HepG2 (cell line): ENCODE results near the gene KAZALD1. TPM values are rescaled to one million over a fixed set of nuclear protein-coding genes. Genes with fewer than 3 reads are reported as not detected.
A peak's percentile ranks its signal among the peaks of the same experiment; 100 is the strongest.

ENCODE experiments used
- ELF1 ChIP-seq: sonication (generic); formaldehyde crosslinking; IDR thresholded peaks from 2 replicates; pipeline ENCODE4 v1.4.0; 2020; ENCODE audit warnings: missing genetic modification reagents
- FIP1L1 ChIP-seq: fragments of 200-400 bp; formaldehyde crosslinking; IDR thresholded peaks from 2 replicates; pipeline ENCODE4 v1.6.1; 2018; ENCODE audit warnings: low read depth, mild to moderate bottlenecking, low read length, moderate library complexity, borderline replicate concordance; ENCODE audit not compliant: insufficient read depth
- GPN1 ChIP-seq: sonication (generic); formaldehyde crosslinking; IDR thresholded peaks from 2 replicates; pipeline ENCODE4 v1.5.1; 2020; ENCODE audit warnings: missing genetic modification reagents, borderline replicate concordance
- HNF4A ChIP-seq: sonication (generic); formaldehyde crosslinking; IDR thresholded peaks from 2 replicates; pipeline ENCODE4 v1.4.0; 2020; ENCODE audit warnings: missing genetic modification reagents
- IRX3 ChIP-seq: sonication (generic); formaldehyde crosslinking; IDR thresholded peaks from 2 replicates; pipeline ENCODE4 v1.8.1; 2023; ENCODE audit warnings: mild to moderate bottlenecking, low read depth, missing genetic modification reagents, borderline replicate concordance
- KDM6A ChIP-seq: IDR thresholded peaks from 2 replicates; pipeline ENCODE4 v1.6.1; 2016; ENCODE audit warnings: low read depth
- MAZ ChIP-seq, 2 experiments: sonication (generic) in 1 of 2; formaldehyde crosslinking in 1 of 2; IDR thresholded peaks; 2 replicates each; pipeline versions ENCODE4 v1.5.0 to v1.6.1; 2012 to 2020; ENCODE audit warnings: low read depth in 2 of 2, mild to moderate bottlenecking in 2 of 2, borderline replicate concordance in 1 of 2, improper control_type of control experiment in 1 of 2, low read length in 1 of 2, missing genetic modification reagents in 1 of 2, moderate library complexity in 1 of 2
- NR2C2 ChIP-seq: sonication (generic); formaldehyde crosslinking; IDR thresholded peaks from 2 replicates; pipeline ENCODE4 v1.4.0; 2020; ENCODE audit warnings: missing genetic modification reagents, mild to moderate bottlenecking, moderate library complexity, borderline replicate concordance
- PITX1 ChIP-seq: sonication (generic); formaldehyde crosslinking; IDR thresholded peaks from 2 replicates; pipeline ENCODE4 v1.5.1; 2020; ENCODE audit warnings: mild to moderate bottlenecking, missing genetic modification reagents
- SOX13 ChIP-seq, 3 experiments: fragments of 450-650 bp in 1 of 3; sonication (generic) in 1 of 3; formaldehyde crosslinking in 1 of 3; IDR thresholded peaks in 2 of 3; conservative IDR thresholded peaks in 1 of 3; 2 replicates each; pipeline versions ENCODE4 v1.5.0 to v1.6.1; 2016 to 2020; ENCODE audit warnings: antibody characterized with exemption in 1 of 3, mild to moderate bottlenecking in 1 of 3, missing compliant biosample characterization in 1 of 3, missing genetic modification reagents in 1 of 3, moderate library complexity in 1 of 3
- ZNF101 ChIP-seq: sonication (generic); formaldehyde crosslinking; IDR thresholded peaks from 2 replicates; pipeline ENCODE4 v1.4.0; 2020; ENCODE audit warnings: mild to moderate bottlenecking, low read depth, missing genetic modification reagents, borderline replicate concordance
- ZNF430 ChIP-seq: sonication (generic); formaldehyde crosslinking; IDR thresholded peaks from 2 replicates; pipeline ENCODE4 v1.9.0; 2021; ENCODE audit warnings: mild to moderate bottlenecking, missing genetic modification reagents
- ZNF446 ChIP-seq: sonication (generic); formaldehyde crosslinking; IDR thresholded peaks from 2 replicates; pipeline ENCODE4 v1.5.0; 2020; ENCODE audit warnings: mild to moderate bottlenecking, missing genetic modification reagents
- ZNF530 ChIP-seq: sonication (generic); formaldehyde crosslinking; IDR thresholded peaks from 2 replicates; pipeline ENCODE4 v1.5.0; 2020; ENCODE audit warnings: low read depth, mild to moderate bottlenecking, missing genetic modification reagents
- ZNF562 ChIP-seq: sonication (generic); formaldehyde crosslinking; IDR thresholded peaks from 2 replicates; pipeline ENCODE4 v1.8.0; 2022; ENCODE audit warnings: missing genetic modification reagents, borderline replicate concordance
- polyA plus RNA-seq, 8 experiments: library from polyadenylated mRNA; depleted of rRNA in 3 of 8; stranded (reverse) in 7 of 8; unstranded in 1 of 8; fragments of >200 nt; fragmentation: Illumina TruSeq in 4 of 8; extraction: Trizol in 4 of 8; gene quantifications; 2 replicates each; pipeline versions ENCODE4 v1.2.1 to v1.2.3, GENCODE V29; 2011 to 2016; ENCODE audit warnings: low read depth in 4 of 8, missing spikeins in 1 of 8, mixed read lengths in 1 of 8; ENCODE audit not compliant: insufficient read depth in 1 of 8
- total RNA-seq, 5 experiments: library from RNA; depleted of rRNA; stranded (reverse); fragments of >200 nt; fragmentation: Illumina TruSeq; extraction: Trizol; gene quantifications; 2 replicates each; pipeline ENCODE4 v1.2.3, GENCODE V29; 2016; ENCODE audit warnings: low read depth in 1 of 5
- TF ChIP-seq, protein P1 (sequence below): sonication (generic); formaldehyde crosslinking; IDR thresholded peaks from 2 replicates; pipeline ENCODE4 v1.4.0; 2020; ENCODE audit warnings: missing genetic modification reagents
- TF ChIP-seq, protein P2 (sequence below): sonication (generic); formaldehyde crosslinking; IDR thresholded peaks from 2 replicates; pipeline ENCODE4 v1.4.0; 2020; ENCODE audit warnings: missing genetic modification reagents
- TF ChIP-seq, protein P3 (sequence below): sonication (generic); formaldehyde crosslinking; IDR thresholded peaks from 2 replicates; pipeline ENCODE4 v1.8.0; 2023; ENCODE audit warnings: mild to moderate bottlenecking, missing genetic modification reagents
- TF ChIP-seq, protein P4 (sequence below): IDR thresholded peaks from 2 replicates; pipeline ENCODE4 v1.6.1; 2016; ENCODE audit warnings: missing compliant biosample characterization, missing genetic modification reagents, borderline replicate concordance
- TF ChIP-seq, protein P5 (sequence below): sonication (generic); formaldehyde crosslinking; IDR thresholded peaks from 2 replicates; pipeline ENCODE4 v1.4.0; 2020; ENCODE audit warnings: missing genetic modification reagents, borderline replicate concordance

The KAZALD1 gene
- total and polyA plus RNA-seq, 2 of the 13 experiments (the other 11 are each of a cell fraction or from before 2014, with no cell fraction given), result 16.7 to 27.7 TPM

DNA sequence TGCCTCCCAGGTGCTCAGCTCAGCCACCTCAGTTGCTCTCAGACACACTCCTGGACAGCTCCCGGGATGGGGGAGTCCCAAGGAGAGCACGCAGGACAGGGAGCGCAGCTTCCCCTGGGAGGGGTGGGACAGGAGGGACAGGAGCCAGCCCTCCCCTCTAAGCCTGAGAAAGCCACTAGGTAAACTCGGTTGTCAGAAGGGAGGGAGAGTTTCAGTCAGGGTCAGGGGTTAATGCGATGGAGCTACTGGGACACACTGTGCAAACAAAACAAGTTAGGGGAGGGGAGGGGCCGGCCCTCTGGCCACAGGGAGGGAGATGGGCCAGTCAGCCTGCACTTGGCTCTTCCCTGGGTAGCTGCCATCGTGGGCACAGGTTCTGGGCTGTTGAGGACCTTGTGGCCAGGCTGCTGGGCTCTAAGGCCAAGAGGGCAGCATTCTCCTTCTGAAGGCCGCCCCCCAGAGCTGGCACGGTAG is 31.1 kb downstream of the KAZALD1 start (continued):
- TF ChIP-seq, protein P1, sequence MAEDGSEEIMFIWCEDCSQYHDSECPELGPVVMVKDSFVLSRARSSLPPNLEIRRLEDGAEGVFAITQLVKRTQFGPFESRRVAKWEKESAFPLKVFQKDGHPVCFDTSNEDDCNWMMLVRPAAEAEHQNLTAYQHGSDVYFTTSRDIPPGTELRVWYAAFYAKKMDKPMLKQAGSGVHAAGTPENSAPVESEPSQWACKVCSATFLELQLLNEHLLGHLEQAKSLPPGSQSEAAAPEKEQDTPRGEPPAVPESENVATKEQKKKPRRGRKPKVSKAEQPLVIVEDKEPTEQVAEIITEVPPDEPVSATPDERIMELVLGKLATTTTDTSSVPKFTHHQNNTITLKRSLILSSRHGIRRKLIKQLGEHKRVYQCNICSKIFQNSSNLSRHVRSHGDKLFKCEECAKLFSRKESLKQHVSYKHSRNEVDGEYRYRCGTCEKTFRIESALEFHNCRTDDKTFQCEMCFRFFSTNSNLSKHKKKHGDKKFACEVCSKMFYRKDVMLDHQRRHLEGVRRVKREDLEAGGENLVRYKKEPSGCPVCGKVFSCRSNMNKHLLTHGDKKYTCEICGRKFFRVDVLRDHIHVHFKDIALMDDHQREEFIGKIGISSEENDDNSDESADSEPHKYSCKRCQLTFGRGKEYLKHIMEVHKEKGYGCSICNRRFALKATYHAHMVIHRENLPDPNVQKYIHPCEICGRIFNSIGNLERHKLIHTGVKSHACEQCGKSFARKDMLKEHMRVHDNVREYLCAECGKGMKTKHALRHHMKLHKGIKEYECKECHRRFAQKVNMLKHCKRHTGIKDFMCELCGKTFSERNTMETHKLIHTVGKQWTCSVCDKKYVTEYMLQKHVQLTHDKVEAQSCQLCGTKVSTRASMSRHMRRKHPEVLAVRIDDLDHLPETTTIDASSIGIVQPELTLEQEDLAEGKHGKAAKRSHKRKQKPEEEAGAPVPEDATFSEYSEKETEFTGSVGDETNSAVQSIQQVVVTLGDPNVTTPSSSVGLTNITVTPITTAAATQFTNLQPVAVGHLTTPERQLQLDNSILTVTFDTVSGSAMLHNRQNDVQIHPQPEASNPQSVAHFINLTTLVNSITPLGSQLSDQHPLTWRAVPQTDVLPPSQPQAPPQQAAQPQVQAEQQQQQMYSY (CRISPR knock-in tag), result no peak
- no peak for TF ChIP-seq IRX3 (CRISPR knock-in tag)
- TF ChIP-seq HNF4A (CRISPR knock-in tag), result no peak
- TF ChIP-seq ZNF562 (CRISPR knock-in tag), result no peak
- no peak for TF ChIP-seq ZNF530
- TF ChIP-seq, protein P2, sequence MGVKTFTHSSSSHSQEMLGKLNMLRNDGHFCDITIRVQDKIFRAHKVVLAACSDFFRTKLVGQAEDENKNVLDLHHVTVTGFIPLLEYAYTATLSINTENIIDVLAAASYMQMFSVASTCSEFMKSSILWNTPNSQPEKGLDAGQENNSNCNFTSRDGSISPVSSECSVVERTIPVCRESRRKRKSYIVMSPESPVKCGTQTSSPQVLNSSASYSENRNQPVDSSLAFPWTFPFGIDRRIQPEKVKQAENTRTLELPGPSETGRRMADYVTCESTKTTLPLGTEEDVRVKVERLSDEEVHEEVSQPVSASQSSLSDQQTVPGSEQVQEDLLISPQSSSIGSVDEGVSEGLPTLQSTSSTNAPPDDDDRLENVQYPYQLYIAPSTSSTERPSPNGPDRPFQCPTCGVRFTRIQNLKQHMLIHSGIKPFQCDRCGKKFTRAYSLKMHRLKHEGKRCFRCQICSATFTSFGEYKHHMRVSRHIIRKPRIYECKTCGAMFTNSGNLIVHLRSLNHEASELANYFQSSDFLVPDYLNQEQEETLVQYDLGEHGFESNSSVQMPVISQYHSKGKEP, result no peak
- TF ChIP-seq ZNF430 (CRISPR knock-in tag), result no peak
- TF ChIP-seq, protein P3, sequence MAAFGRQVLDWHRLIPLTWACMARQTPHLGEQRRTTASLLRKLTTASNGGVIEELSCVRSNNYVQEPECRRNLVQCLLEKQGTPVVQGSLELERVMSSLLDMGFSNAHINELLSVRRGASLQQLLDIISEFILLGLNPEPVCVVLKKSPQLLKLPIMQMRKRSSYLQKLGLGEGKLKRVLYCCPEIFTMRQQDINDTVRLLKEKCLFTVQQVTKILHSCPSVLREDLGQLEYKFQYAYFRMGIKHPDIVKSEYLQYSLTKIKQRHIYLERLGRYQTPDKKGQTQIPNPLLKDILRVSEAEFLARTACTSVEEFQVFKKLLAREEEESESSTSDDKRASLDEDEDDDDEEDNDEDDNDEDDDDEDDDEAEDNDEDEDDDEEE (CRISPR knock-in tag), result no peak
- no peak for TF ChIP-seq ELF1
- TF ChIP-seq KDM6A (CRISPR knock-in tag), result no peak
- no peak for TF ChIP-seq FIP1L1
- TF ChIP-seq, protein P4, sequence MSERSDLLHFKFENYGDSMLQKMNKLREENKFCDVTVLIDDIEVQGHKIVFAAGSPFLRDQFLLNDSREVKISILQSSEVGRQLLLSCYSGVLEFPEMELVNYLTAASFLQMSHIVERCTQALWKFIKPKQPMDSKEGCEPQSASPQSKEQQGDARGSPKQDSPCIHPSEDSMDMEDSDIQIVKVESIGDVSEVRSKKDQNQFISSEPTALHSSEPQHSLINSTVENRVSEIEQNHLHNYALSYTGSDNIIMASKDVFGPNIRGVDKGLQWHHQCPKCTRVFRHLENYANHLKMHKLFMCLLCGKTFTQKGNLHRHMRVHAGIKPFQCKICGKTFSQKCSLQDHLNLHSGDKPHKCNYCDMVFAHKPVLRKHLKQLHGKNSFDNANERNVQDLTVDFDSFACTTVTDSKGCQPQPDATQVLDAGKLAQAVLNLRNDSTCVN (CRISPR knock-in tag), result no peak
- TF ChIP-seq ZNF101 (CRISPR knock-in tag), result no peak
- TF ChIP-seq NR2C2 (CRISPR knock-in tag), result peak; percentile 44; the same call in 1 of the 2 replicates
- no peak for TF ChIP-seq MAZ (IDR thresholded peaks at IDR 0.05; ENCODE audit: borderline replicate concordance, low read depth, low read length)
- TF ChIP-seq MAZ (CRISPR knock-in tag; IDR thresholded peaks at IDR 0.05; ENCODE audit: low read depth), result peak; percentile 44; the same call in 1 of the 2 replicates
- no peak for TF ChIP-seq SOX13 (IDR thresholded peaks at IDR 0.05)
- TF ChIP-seq SOX13 (CRISPR knock-in tag; conservative IDR thresholded peaks at IDR 0.05 in 1 of 2, IDR thresholded peaks at IDR 0.05 in 1 of 2), result 0 out of 4 replicates have a peak, but pooled peaks of 1 of the 2 experiments have one; percentile 7
- TF ChIP-seq ZNF446 (CRISPR knock-in tag), result no peak
- TF ChIP-seq PITX1 (CRISPR knock-in tag), result peak; percentile 84; the same call in 1 of the 2 replicates
- TF ChIP-seq GPN1 (CRISPR knock-in tag), result no peak
- TF ChIP-seq, protein P5, sequence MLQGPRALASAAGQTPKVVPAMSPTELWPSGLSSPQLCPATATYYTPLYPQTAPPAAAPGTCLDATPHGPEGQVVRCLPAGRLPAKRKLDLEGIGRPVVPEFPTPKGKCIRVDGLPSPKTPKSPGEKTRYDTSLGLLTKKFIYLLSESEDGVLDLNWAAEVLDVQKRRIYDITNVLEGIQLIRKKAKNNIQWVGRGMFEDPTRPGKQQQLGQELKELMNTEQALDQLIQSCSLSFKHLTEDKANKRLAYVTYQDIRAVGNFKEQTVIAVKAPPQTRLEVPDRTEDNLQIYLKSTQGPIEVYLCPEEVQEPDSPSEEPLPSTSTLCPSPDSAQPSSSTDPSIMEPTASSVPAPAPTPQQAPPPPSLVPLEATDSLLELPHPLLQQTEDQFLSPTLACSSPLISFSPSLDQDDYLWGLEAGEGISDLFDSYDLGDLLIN (CRISPR knock-in tag), result no peak
